HG02870 (cell line): ENCODE data around the gene OR10S1.
"Not testable (repeated sequence)": the region's sequence is repeated elsewhere in the genome, so short reads cannot be mapped to it uniquely, and the experiment has no call there.

ENCODE experiments used
- ATAC-seq: cut with Tn5 transposase; IDR thresholded peaks from one replicate; pipeline ENCODE4 v1.9.1; 2021; ENCODE audit warnings: mild to moderate bottlenecking, moderate library complexity; ENCODE audit not compliant: unreplicated experiment

Gene OR10S1, protein sequence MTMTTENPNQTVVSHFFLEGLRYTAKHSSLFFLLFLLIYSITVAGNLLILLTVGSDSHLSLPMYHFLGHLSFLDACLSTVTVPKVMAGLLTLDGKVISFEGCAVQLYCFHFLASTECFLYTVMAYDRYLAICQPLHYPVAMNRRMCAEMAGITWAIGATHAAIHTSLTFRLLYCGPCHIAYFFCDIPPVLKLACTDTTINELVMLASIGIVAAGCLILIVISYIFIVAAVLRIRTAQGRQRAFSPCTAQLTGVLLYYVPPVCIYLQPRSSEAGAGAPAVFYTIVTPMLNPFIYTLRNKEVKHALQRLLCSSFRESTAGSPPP

GRCh38 chr11:123977731-123978347 lies at the start of gene OR10S1:
Gene OR10S1 (minus strand): TSS chr11:123977781. CDS start chr11:123977664, 117 bp downstream.
- ATAC-seq = no peak

DNA sequence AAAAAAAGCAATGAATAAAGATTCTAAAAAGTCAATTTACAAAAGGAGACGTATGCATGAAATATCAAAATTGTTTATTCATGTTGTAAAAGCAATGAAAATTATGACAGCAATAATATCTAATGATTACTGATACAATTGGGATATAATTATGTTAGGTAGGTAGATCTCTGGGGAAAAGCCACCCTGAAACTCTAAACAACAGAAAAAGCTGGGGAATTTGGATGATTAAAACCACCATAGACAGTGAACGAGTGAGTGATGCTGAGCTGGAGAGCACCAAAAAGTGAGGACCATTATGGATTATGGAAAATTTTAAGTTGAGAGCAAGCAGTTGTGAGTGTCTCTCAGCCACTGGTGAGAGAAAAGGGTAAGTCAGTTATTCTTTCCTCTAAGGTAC lies 48.9 kb upstream of the OR10S1 start, which contains the start of gene OR10G8:
OR10G8 (plus strand) TSS at position 301 of the 400 bp plus-strand sequence. CDS start 2,825 bp downstream, outside the sequence.
- ATAC-seq = no peak

DNA sequence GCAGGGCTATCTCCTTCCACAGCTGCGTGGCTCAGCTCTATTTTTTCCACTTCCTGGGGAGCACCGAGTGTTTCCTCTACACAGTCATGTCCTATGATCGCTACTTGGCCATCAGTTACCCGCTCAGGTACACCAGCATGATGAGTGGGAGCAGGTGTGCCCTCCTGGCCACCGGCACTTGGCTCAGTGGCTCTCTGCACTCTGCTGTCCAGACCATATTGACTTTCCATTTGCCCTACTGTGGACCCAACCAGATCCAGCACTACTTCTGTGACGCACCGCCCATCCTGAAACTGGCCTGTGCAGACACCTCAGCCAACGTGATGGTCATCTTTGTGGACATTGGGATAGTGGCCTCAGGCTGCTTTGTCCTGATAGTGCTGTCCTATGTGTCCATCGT lies 38.3 kb upstream of the OR10S1 start:
- ATAC-seq = not testable (repeated sequence)

GRCh38 chr11:124012697-124013096 lies 35.1 kb upstream of the OR10S1 start, which contains the start of gene OR10G4:
Gene OR10G4 (plus strand): TSS chr11:124012997. CDS start chr11:124015575, 2,578 bp downstream.
- no peak for ATAC-seq

DNA sequence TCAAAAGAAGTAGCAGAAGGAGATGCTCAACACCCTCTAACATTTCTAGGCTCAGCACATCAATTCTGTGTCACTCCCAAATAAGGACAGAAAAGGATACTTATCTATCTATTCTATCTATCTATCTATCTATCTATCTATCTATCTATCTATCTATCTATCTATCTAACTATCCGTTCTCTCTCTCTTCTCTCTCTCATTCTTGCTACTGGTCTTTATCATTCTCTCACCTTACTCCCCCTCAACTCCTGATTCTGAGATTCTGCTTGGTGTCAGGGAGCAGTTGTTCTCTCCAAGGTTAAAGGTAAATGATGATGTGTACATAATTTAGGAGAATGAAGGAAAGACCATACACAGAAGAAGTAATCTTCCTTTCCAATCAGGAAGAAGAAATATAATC lies 17.5 kb upstream of the OR10S1 start, which contains the start of gene OR10G6:
OR10G6 (minus strand) TSS at position 43 of the 400 bp plus-strand sequence; CDS start at position 43, 0 bp downstream.
- ATAC-seq = no peak

GRCh38 chr11:123979311-123979710 lies 1.7 kb upstream of the OR10S1 start:
- no peak for ATAC-seq

- no peak for ATAC-seq
These were observed 616 bp downstream of the OR10S1 start for GRCh38 chr11:123976770-123977560.

DNA sequence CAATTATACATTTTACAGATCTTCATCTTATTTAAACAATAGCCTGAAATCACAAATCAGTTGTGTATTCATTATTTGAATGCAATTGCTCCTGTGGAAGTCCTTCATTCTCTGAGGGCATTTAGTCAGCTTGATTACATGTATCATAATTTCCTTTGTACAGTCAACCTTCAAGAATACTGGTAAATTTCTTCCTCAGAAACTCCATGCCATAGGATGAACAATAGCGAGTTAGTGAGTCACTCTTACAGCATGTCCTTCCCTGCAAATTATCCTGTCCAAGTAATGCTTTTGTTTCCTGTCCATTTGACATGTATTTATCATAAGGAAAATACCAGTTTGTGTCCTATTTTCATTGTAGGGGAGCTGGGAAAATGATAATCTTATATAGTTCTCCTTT lies 3.8 kb downstream of the OR10S1 start:
- ATAC-seq = no peak

DNA sequence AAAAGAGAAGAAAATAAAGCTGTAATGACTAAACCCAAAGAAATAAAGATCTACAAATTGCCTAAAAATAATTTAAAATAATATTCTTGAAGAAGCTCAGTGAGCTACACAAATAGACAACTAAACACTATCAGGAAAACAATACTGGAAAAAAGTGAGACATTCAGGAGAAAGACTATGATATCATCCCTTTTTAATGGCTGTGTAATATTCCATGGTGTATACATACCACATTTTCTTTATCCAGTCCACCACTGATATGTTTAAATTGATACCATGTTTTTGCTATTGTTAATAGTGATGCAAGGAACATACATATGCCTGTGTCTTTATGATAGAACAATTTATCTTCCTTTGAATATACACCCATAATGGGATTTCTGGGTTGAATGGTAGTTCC lies 20.8 kb downstream of the OR10S1 start:
- ATAC-seq = no peak

GRCh38 chr11:123945132-123945531 lies 32.4 kb downstream of the OR10S1 start:
- ATAC-seq = no peak

- ATAC-seq = no peak
These were observed 33.8 kb downstream of the OR10S1 start, which contains the start of gene OR6T1 for GRCh38 chr11:123943738-123944137. Gene OR6T1 (minus strand): TSS chr11:123943838. CDS start chr11:123943838, 0 bp downstream.

GRCh38 chr11:123942413-123942812 lies 35.2 kb downstream of the OR10S1 start:
- no peak for ATAC-seq

- no peak for ATAC-seq
These were observed 38.3 kb downstream of the OR10S1 start, which contains the start of gene OR4D5 for GRCh38 chr11:123939317-123939716. Gene OR4D5 (plus strand): TSS chr11:123939617. CDS start chr11:123939617, 0 bp downstream.
